CD4-positive, alpha-beta memory T cell (primary cell): Measurements from ENCODE around the gene PRRX2. TPM values are rescaled to one million over a fixed set of nuclear protein-coding genes. Genes with fewer than 3 reads are reported as not detected.

Experiments
- CTCF ChIA-PET: fragments of 350-600 bp; sonication (Branson Sonifier 250); formaldehyde crosslinking; loops from one replicate; lab custom pipeline; 2021; ENCODE audit warnings: inconsistent platforms; ENCODE audit not compliant: partially characterized antibody; lab: Charles Lee
- POLR2A ChIA-PET: fragments of 350-600 bp; sonication (Branson Sonifier 250); formaldehyde crosslinking; loops from one replicate; lab custom pipeline; 2021; ENCODE audit not compliant: partially characterized antibody; lab: Charles Lee
- DNase-seq, 5 donors: peaks; one replicate each; pipeline versions ENCODE4 v3.0.0 to v3.0.0-alpha.2; 2020 to 2022; ENCODE audit warnings: mixed read lengths in 1 of 5
- H3K27ac ChIP-seq: one replicate; pipeline ENCODE4 v1.7.0; 2013; ENCODE audit warnings: low read depth, low read length
- H3K27me3 ChIP-seq: 2 replicates; pipeline ENCODE4 v1.7.0; 2013; ENCODE audit warnings: mild to moderate bottlenecking, low read length, moderate library complexity; ENCODE audit not compliant: insufficient read depth
- H3K36me3 ChIP-seq: 2 replicates; pipeline ENCODE4 v1.7.0; 2013; ENCODE audit warnings: mild to moderate bottlenecking, low read length, moderate library complexity; ENCODE audit not compliant: insufficient read depth
- H3K4me1 ChIP-seq: 2 replicates; pipeline ENCODE4 v1.7.0; 2013; ENCODE audit warnings: mild to moderate bottlenecking, low read length, moderate library complexity; ENCODE audit not compliant: insufficient read depth
- H3K4me3 ChIP-seq, 2 donors: one replicate each; pipeline ENCODE4 v1.7.0; 2013; ENCODE audit warnings: low read length in 2 of 2, mild to moderate bottlenecking in 1 of 2
- H3K9me3 ChIP-seq, 2 donors: one replicate each; pipeline ENCODE4 v1.7.0; 2013; ENCODE audit warnings: low read length in 2 of 2, control low read depth in 1 of 2; ENCODE audit not compliant: control insufficient read depth in 1 of 2
- H3K27ac Mint-ChIP-seq, 7 donors: one replicate each; pipeline ENCODE4 v1.8.0; 2020 to 2021; ENCODE audit warnings: mixed read lengths in 7 of 7, mild to moderate bottlenecking in 6 of 7, inconsistent platforms in 3 of 7, moderate library complexity in 3 of 7
- H3K27me3 Mint-ChIP-seq, 2 donors: one replicate each; pipeline ENCODE4 v1.8.0; 2020 to 2021; ENCODE audit warnings: mixed read lengths in 2 of 2
- H3K36me3 Mint-ChIP-seq, 2 donors: one replicate each; pipeline ENCODE4 v1.8.0; 2020 to 2021; ENCODE audit warnings: mixed read lengths in 2 of 2, inconsistent platforms in 1 of 2, mild to moderate bottlenecking in 1 of 2
- H3K4me1 Mint-ChIP-seq, 4 donors: one replicate each; pipeline ENCODE4 v1.8.0; 2020 to 2021; ENCODE audit warnings: mixed read lengths in 4 of 4, mild to moderate bottlenecking in 1 of 4
- H3K4me3 Mint-ChIP-seq, 8 donors: one replicate each; pipeline ENCODE4 v1.8.0; 2020 to 2021; ENCODE audit warnings: mixed read lengths in 8 of 8, mild to moderate bottlenecking in 7 of 8, moderate library complexity in 6 of 8, inconsistent platforms in 3 of 8
- H3K9me3 Mint-ChIP-seq, 8 donors: one replicate each; pipeline ENCODE4 v1.8.0; 2020 to 2021; ENCODE audit warnings: mixed read lengths in 8 of 8, mild to moderate bottlenecking in 5 of 8, inconsistent platforms in 3 of 8, moderate library complexity in 1 of 8
- intact Hi-C: fragments of 100-400 bp; cut with micrococcal nuclease; formaldehyde crosslinking; loops from one replicate; pipeline ENCODE4 v1.15.1; 2023
- polyA plus RNA-seq, 2 donors: library from polyadenylated mRNA; unstranded; fragments of 300-500 nt; fragmentation: Illumina TruSeq; gene quantifications; one replicate each; pipeline ENCODE4 v1.2.3, GENCODE V29; 2021
- total RNA-seq, 2 experiments: library from RNA; stranded (reverse); gene quantifications; one replicate each; pipeline ENCODE4 v1.2.3, GENCODE V29; 2021

The PRRX2 gene
- total and polyA plus RNA-seq, 4 experiments from 2014 or later, result not detected

- Histone ChIP-seq H3K4me3 (no peak overlapping the region), H3K36me3 (no peaks in the 10 kb centered on the region), H3K9me3 (no peaks in the 10 kb centered on the region), H3K4me1 (no peaks in the 10 kb centered on the region), H3K27ac (no peak overlapping the region), H3K27me3 (no peaks in the 10 kb centered on the region)
- DNase-seq, result no peak
- ChIA-PET POLR2A (no interaction called here), CTCF (no interaction called here)
- no peaks in the 10 kb centered on the region for H3K9me3 Mint-ChIP-seq
- H3K36me3 Mint-ChIP-seq, result no peaks in the 10 kb centered on the region
- no peak overlapping the region for H3K27ac Mint-ChIP-seq
- H3K27me3 Mint-ChIP-seq, result no peaks in the 10 kb centered on the region
- no peaks in the 10 kb centered on the region for H3K4me1 Mint-ChIP-seq
- H3K4me3 Mint-ChIP-seq, result no peak overlapping the region
- intact Hi-C loops, result no loop called here
Observed at GRCh38 chr9:129687391-129687790, 21.9 kb downstream of the PRRX2 start.

- no peak overlapping the region for H3K27ac Mint-ChIP-seq
- Histone ChIP-seq H3K4me3 (no peak overlapping the region), H3K27ac (no peak overlapping the region), H3K4me1 (no peaks in the 10 kb centered on the region), H3K9me3 (no peaks in the 10 kb centered on the region), H3K36me3 (no peaks in the 10 kb centered on the region), H3K27me3 (no peaks in the 10 kb centered on the region)
- H3K4me3 Mint-ChIP-seq, result no peak overlapping the region
- intact Hi-C loops, result no loop called here
- DNase-seq, result no peak
- H3K27me3 Mint-ChIP-seq, result peaks cover 2% of the 10 kb centered on the region in 2 donors
- CTCF ChIA-PET, result no interaction called here
- H3K9me3 Mint-ChIP-seq, result no peaks in the 10 kb centered on the region
- POLR2A ChIA-PET, result no interaction called here
- H3K36me3 Mint-ChIP-seq, result no peaks in the 10 kb centered on the region
- H3K4me1 Mint-ChIP-seq, result no peaks in the 10 kb centered on the region
Observed at GRCh38 chr9:129688285-129689043, 23.0 kb downstream of the PRRX2 start.

GRCh38 chr9:129692534-129692933, 27.1 kb downstream of the PRRX2 start:
- no peaks in the 10 kb centered on the region for H3K9me3 Mint-ChIP-seq
- DNase-seq, result no peak
- no peaks in the 10 kb centered on the region for H3K36me3 Mint-ChIP-seq
- Histone ChIP-seq H3K27ac (no peak overlapping the region), H3K9me3 (no peaks in the 10 kb centered on the region), H3K4me1 (no peaks in the 10 kb centered on the region), H3K27me3 (no peaks in the 10 kb centered on the region), H3K4me3 (no peak overlapping the region), H3K36me3 (no peaks in the 10 kb centered on the region)
- H3K27ac Mint-ChIP-seq, result no peak overlapping the region
- peaks cover 15 to 16% of the 10 kb centered on the region in 2 donors for H3K27me3 Mint-ChIP-seq
- POLR2A ChIA-PET, result no interaction called here
- H3K4me3 Mint-ChIP-seq, result no peak overlapping the region
- H3K4me1 Mint-ChIP-seq, result peaks cover 0 to 6% (median 1%) of the 10 kb centered on the region in 4 donors
- CTCF ChIA-PET, result no interaction called here
- intact Hi-C loops, result no loop called here

GRCh38 chr9:129693741-129694140, 28.3 kb downstream of the PRRX2 start:
- no peak overlapping the region for H3K4me3 ChIP-seq
- H3K4me1 Mint-ChIP-seq, result peaks cover 0 to 6% (median 1%) of the 10 kb centered on the region in 4 donors
- no peaks in the 10 kb centered on the region for H3K36me3 ChIP-seq
- no peaks in the 10 kb centered on the region for H3K9me3 ChIP-seq
- H3K36me3 Mint-ChIP-seq, result no peaks in the 10 kb centered on the region
- no peak overlapping the region for H3K27ac ChIP-seq
- no peaks in the 10 kb centered on the region for H3K4me1 ChIP-seq
- no peaks in the 10 kb centered on the region for H3K9me3 Mint-ChIP-seq
- intact Hi-C loops, result no loop called here
- H3K4me3 Mint-ChIP-seq, result no peak overlapping the region
- peaks cover 17% of the 10 kb centered on the region in 2 donors for H3K27me3 Mint-ChIP-seq
- DNase-seq, result no peak
- ChIA-PET CTCF (no interaction called here), POLR2A (no interaction called here)
- no peak overlapping the region for H3K27ac Mint-ChIP-seq
- H3K27me3 ChIP-seq, result peaks cover 8% of the 10 kb centered on the region

GRCh38 chr9:129694243-129694646, 28.8 kb downstream of the PRRX2 start:
- H3K9me3 Mint-ChIP-seq, result no peaks in the 10 kb centered on the region
- ChIA-PET CTCF (no interaction called here), POLR2A (no interaction called here)
- H3K4me3 Mint-ChIP-seq, result no peak overlapping the region
- Histone ChIP-seq H3K27ac (no peak overlapping the region), H3K4me3 (no peak overlapping the region), H3K4me1 (no peaks in the 10 kb centered on the region), H3K27me3 (peaks cover 9% of the 10 kb centered on the region), H3K36me3 (no peaks in the 10 kb centered on the region), H3K9me3 (no peaks in the 10 kb centered on the region)
- no peak for DNase-seq
- peaks cover 0 to 6% (median 1%) of the 10 kb centered on the region in 4 donors for H3K4me1 Mint-ChIP-seq
- H3K27ac Mint-ChIP-seq, result no peak overlapping the region
- intact Hi-C loops, result no loop called here
- no peaks in the 10 kb centered on the region for H3K36me3 Mint-ChIP-seq
- H3K27me3 Mint-ChIP-seq, result peaks cover 18 to 20% of the 10 kb centered on the region in 2 donors

GRCh38 chr9:129695870-129696269, 30.4 kb downstream of the PRRX2 start:
- DNase-seq, result no peak
- Mint-ChIP-seq H3K36me3 (no peaks in the 10 kb centered on the region), H3K27me3 (peaks cover 27 to 29% of the 10 kb centered on the region in 2 donors), H3K4me3 (no peak overlapping the region), H3K9me3 (no peaks in the 10 kb centered on the region), H3K4me1 (peaks cover 0 to 6% (median 1%) of the 10 kb centered on the region in 4 donors), H3K27ac (no peak overlapping the region)
- ChIA-PET CTCF (no interaction called here), POLR2A (no interaction called here)
- Histone ChIP-seq H3K27me3 (peaks cover 9% of the 10 kb centered on the region), H3K36me3 (no peaks in the 10 kb centered on the region), H3K4me3 (no peak overlapping the region), H3K4me1 (no peaks in the 10 kb centered on the region), H3K27ac (no peak overlapping the region), H3K9me3 (no peaks in the 10 kb centered on the region)
- intact Hi-C loops, result no loop called here

- CTCF ChIA-PET, result no interaction called here
- POLR2A ChIA-PET, result no interaction called here
Observed at GRCh38 chr9:129696944-129697655, 31.7 kb downstream of the PRRX2 start.

More at GRCh38 chr9:129696944-129697655, 31.7 kb downstream of the PRRX2 start:
- peaks cover 9% of the 10 kb centered on the region for H3K27me3 ChIP-seq
- DNase-seq, result no peak
- peak overlapping the region in 3 of 8 donors; percentile 46 to 62 (median 59) for H3K4me3 Mint-ChIP-seq
- H3K27ac ChIP-seq, result no peak overlapping the region
- no peak overlapping the region for H3K4me3 ChIP-seq
- peaks cover 0 to 6% (median 1%) of the 10 kb centered on the region in 4 donors for H3K4me1 Mint-ChIP-seq
- peaks cover 28 to 30% of the 10 kb centered on the region in 2 donors for H3K27me3 Mint-ChIP-seq
- no peaks in the 10 kb centered on the region for H3K36me3 ChIP-seq
- H3K9me3 ChIP-seq, result no peaks in the 10 kb centered on the region
- H3K27ac Mint-ChIP-seq, result no peak overlapping the region
- no peaks in the 10 kb centered on the region for H3K4me1 ChIP-seq
- no peaks in the 10 kb centered on the region for H3K36me3 Mint-ChIP-seq
- H3K9me3 Mint-ChIP-seq, result no peaks in the 10 kb centered on the region
- intact Hi-C loops, result no loop called here
